ENCODE data around the gene RIT2.

The RIT2 gene

GRCh38 chr18:43004421-43004820 lies 111.1 kb downstream of the RIT2 start:
- no peak overlapping the region for H3K4me3 ChIP-seq (ENCODE audit: low read depth, low read length)
- no peaks in the 10 kb centered on the region for H3K9me3 ChIP-seq (ENCODE audit: control insufficient read depth, insufficient read depth, low read length)
- no peak overlapping the region for H3K9ac ChIP-seq (ENCODE audit: low read depth, low read length)
- H3K27me3 ChIP-seq (ENCODE audit: control insufficient read depth, insufficient read depth, low read length): no peaks in the 10 kb centered on the region
- peaks cover 2% of the 10 kb centered on the region for H3K4me1 ChIP-seq (ENCODE audit: control insufficient read depth, insufficient read depth, low read length)
- no peaks in the 10 kb centered on the region for H3K36me3 ChIP-seq (ENCODE audit: control insufficient read depth, insufficient read depth, low read length)

DNA sequence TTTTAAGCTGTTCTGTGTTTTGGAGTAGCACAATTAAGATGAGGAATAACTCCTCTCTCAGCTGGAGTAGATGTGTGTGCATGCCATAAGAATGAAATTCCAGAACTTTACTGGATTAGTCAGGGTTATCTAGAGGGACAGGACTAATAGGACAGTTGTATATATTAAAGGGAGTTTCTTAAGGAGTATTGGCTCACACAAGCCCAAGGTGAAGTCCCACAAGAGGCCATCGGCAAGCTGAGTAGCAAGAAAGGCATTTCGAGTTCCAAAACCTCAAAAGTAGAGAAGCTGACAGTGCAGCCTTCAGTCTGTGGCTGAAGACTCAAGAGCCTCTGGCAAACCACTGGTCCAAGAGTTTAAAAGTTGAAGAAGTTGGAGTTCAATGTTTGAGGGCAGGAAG lies 113.7 kb downstream of the RIT2 start:
- no peak overlapping the region for H3K9ac ChIP-seq (ENCODE audit: low read depth, low read length)

GRCh38 chr18:42996824-42997223 lies 118.7 kb downstream of the RIT2 start:
- Histone ChIP-seq H3K9ac (ENCODE audit: low read depth, low read length) (no peak overlapping the region), H3K4me1 (ENCODE audit: control insufficient read depth, insufficient read depth, low read length) (peaks cover 2% of the 10 kb centered on the region), H3K9me3 (ENCODE audit: control insufficient read depth, insufficient read depth, low read length) (no peaks in the 10 kb centered on the region), H3K4me3 (ENCODE audit: low read depth, low read length) (no peak overlapping the region), H3K36me3 (ENCODE audit: control insufficient read depth, insufficient read depth, low read length) (no peaks in the 10 kb centered on the region), H3K27me3 (ENCODE audit: control insufficient read depth, insufficient read depth, low read length) (no peaks in the 10 kb centered on the region)

More for the DNA sequence above, 113.7 kb downstream of the RIT2 start:
- Histone ChIP-seq H3K4me1 (ENCODE audit: control insufficient read depth, insufficient read depth, low read length) (peaks cover 2% of the 10 kb centered on the region), H3K27me3 (ENCODE audit: control insufficient read depth, insufficient read depth, low read length) (no peaks in the 10 kb centered on the region), H3K9me3 (ENCODE audit: control insufficient read depth, insufficient read depth, low read length) (no peaks in the 10 kb centered on the region), H3K36me3 (ENCODE audit: control insufficient read depth, insufficient read depth, low read length) (no peaks in the 10 kb centered on the region), H3K4me3 (ENCODE audit: low read depth, low read length) (no peak overlapping the region)

DNA sequence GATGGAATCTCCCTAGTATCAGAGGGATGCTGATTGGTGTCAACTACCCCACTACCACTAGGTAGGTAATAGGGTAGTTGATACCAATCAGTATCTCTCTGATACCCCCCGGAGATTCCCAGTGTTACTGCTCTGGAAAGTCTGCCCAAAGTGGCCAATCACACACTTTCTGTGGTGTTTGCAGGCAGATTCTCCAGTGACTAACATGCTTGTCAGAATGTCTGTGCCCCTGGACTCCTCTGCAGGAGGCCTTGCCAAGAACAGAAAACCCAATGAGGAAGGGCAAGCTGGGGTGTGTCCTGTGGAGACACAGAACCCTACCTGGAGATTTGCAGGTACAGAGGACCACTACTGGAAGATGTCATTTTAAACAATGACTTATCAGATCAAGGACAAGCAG lies 135.1 kb downstream of the RIT2 start:
- Histone ChIP-seq H3K27me3 (ENCODE audit: control insufficient read depth, insufficient read depth, low read length) (no peaks in the 10 kb centered on the region), H3K4me1 (ENCODE audit: control insufficient read depth, insufficient read depth, low read length) (no peaks in the 10 kb centered on the region), H3K4me3 (ENCODE audit: low read depth, low read length) (no peak overlapping the region), H3K9ac (ENCODE audit: low read depth, low read length) (no peak overlapping the region), H3K36me3 (ENCODE audit: control insufficient read depth, insufficient read depth, low read length) (no peaks in the 10 kb centered on the region), H3K9me3 (ENCODE audit: control insufficient read depth, insufficient read depth, low read length) (no peaks in the 10 kb centered on the region)

- Histone ChIP-seq H3K4me3 (ENCODE audit: low read depth, low read length) (no peak overlapping the region), H3K9ac (ENCODE audit: low read depth, low read length) (no peak overlapping the region), H3K9me3 (ENCODE audit: control insufficient read depth, insufficient read depth, low read length) (no peaks in the 10 kb centered on the region), H3K27me3 (ENCODE audit: control insufficient read depth, insufficient read depth, low read length) (no peaks in the 10 kb centered on the region), H3K4me1 (ENCODE audit: control insufficient read depth, insufficient read depth, low read length) (no peaks in the 10 kb centered on the region), H3K36me3 (ENCODE audit: control insufficient read depth, insufficient read depth, low read length) (no peaks in the 10 kb centered on the region)
These were observed 137.4 kb downstream of the RIT2 start for GRCh38 chr18:42977982-42978637.

DNA sequence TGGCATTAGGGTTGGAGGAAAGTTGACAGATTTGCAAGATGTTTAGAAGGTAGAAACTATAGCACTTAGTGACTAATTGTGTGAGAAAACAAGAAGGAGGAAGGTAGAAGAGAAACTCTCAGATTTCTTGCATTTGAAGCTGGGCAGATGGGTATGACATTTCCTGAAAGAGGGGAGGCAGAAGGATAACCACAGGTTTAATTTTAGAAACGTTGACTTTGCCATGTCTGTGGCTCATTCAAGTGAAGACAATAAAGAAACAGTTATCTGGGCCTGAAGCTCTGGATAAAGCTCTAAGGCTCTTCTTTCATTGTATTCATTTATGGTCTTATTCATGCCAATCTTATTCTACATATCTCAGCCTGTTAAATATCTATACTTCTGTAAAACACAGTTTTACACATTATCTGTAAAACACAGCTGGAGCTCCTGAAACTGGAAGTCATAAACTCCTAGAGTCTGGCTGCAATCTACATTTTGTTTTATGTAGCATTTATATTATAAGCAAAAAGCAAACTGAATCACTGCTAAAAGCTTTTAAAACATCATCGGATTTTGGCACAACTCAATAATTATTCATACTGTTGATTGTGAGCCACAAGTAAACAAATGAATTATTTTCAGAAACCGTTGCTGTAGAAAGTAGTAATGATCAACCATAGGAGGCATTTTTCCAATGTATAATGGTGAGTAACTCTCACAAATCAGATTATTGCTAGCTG lies 138.5 kb downstream of the RIT2 start:
- Histone ChIP-seq H3K9ac (ENCODE audit: low read depth, low read length) (no peak overlapping the region), H3K4me1 (ENCODE audit: control insufficient read depth, insufficient read depth, low read length) (no peaks in the 10 kb centered on the region), H3K9me3 (ENCODE audit: control insufficient read depth, insufficient read depth, low read length) (no peaks in the 10 kb centered on the region), H3K36me3 (ENCODE audit: control insufficient read depth, insufficient read depth, low read length) (no peaks in the 10 kb centered on the region), H3K4me3 (ENCODE audit: low read depth, low read length) (no peak overlapping the region), H3K27me3 (ENCODE audit: control insufficient read depth, insufficient read depth, low read length) (no peaks in the 10 kb centered on the region)

DNA sequence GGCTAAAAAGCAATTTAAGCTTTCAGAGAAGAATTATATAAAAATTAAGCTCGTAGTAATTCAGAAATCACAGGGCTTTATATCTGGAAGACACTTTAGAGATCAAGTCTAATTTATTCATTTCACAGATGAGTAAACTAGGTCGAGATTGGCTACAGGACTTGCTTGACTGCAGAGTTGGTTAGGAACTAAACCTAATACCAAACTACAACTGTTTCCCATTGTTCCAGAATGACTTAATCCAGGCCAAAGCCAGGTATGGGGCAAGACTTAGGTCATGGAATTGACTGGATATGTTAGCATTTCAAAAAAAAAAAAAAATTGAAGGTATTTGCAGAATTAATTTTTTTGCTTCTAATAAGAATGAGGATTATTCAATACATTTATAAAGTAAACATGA lies 146.1 kb downstream of the RIT2 start:
- Histone ChIP-seq H3K4me1 (ENCODE audit: control insufficient read depth, insufficient read depth, low read length) (no peaks in the 10 kb centered on the region), H3K9me3 (ENCODE audit: control insufficient read depth, insufficient read depth, low read length) (no peaks in the 10 kb centered on the region), H3K9ac (ENCODE audit: low read depth, low read length) (no peak overlapping the region), H3K4me3 (ENCODE audit: low read depth, low read length) (no peak overlapping the region), H3K27me3 (ENCODE audit: control insufficient read depth, insufficient read depth, low read length) (no peaks in the 10 kb centered on the region), H3K36me3 (ENCODE audit: control insufficient read depth, insufficient read depth, low read length) (no peaks in the 10 kb centered on the region)

DNA sequence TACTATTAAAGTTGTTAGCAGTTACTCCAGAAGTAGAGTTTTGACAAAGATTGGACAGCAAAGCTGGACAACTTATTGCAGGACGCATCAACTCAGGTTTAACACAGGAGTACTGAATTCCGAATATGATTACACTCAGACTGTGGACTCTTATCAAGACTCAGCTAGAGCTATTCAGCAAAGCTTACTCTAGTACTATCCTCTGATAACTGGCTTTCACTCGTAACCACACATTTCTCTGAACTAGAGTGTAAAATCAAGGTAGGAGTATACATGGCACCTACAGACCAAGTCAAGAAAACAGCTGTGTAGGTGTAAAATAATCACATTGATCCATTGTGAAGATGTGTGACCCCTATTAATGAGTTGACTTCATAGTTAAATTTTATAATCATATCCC lies 154.2 kb downstream of the RIT2 start:
- Histone ChIP-seq H3K4me3 (ENCODE audit: low read depth, low read length) (no peak overlapping the region), H3K36me3 (ENCODE audit: control insufficient read depth, insufficient read depth, low read length) (no peaks in the 10 kb centered on the region), H3K9me3 (ENCODE audit: control insufficient read depth, insufficient read depth, low read length) (no peaks in the 10 kb centered on the region), H3K4me1 (ENCODE audit: control insufficient read depth, insufficient read depth, low read length) (no peaks in the 10 kb centered on the region), H3K9ac (ENCODE audit: low read depth, low read length) (no peak overlapping the region), H3K27me3 (ENCODE audit: control insufficient read depth, insufficient read depth, low read length) (no peaks in the 10 kb centered on the region)

DNA sequence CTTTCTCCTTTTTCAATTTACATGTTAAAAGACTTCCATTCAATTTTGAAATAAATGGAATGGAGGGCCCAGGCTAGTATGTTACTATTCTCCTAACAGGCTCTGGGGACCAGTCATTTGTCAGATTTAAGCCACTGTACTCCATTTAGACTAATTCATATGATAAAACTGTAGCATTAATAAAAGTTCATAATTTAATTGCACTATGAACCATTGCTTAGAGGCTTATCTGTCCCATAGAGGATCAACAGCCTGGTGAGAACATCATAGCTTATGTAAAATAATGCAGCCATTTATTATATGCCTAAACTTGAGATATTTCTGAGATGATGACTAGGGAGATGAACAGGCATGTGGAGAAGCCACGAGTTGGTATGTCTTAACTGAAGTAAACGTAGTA lies 156.0 kb downstream of the RIT2 start:
- no peak overlapping the region for H3K9ac ChIP-seq (ENCODE audit: low read depth, low read length)
- H3K4me1 ChIP-seq (ENCODE audit: control insufficient read depth, insufficient read depth, low read length): no peaks in the 10 kb centered on the region
- no peaks in the 10 kb centered on the region for H3K27me3 ChIP-seq (ENCODE audit: control insufficient read depth, insufficient read depth, low read length)
- H3K4me3 ChIP-seq (ENCODE audit: low read depth, low read length): no peak overlapping the region
- H3K9me3 ChIP-seq (ENCODE audit: control insufficient read depth, insufficient read depth, low read length): no peaks in the 10 kb centered on the region
- H3K36me3 ChIP-seq (ENCODE audit: control insufficient read depth, insufficient read depth, low read length): no peaks in the 10 kb centered on the region

DNA sequence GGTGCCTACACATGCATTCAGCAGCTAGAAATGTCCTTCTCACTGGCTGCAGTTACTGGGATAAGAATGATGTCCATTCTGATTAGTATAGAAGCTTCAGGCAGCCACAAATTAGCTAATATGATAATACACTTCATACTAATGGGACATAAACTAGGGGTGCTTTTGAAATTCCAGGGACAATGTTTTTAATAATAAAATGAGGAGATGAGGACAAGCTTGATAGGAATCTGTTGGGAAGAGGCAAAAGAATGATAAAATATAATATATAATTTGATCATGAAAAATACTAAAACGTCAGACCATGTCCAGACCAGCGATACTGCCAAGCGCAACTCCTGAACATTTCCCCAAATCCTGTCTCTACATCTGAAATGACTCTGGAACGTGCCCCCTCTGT lies 157.1 kb downstream of the RIT2 start:
- no peaks in the 10 kb centered on the region for H3K9me3 ChIP-seq (ENCODE audit: control insufficient read depth, insufficient read depth, low read length)

DNA sequence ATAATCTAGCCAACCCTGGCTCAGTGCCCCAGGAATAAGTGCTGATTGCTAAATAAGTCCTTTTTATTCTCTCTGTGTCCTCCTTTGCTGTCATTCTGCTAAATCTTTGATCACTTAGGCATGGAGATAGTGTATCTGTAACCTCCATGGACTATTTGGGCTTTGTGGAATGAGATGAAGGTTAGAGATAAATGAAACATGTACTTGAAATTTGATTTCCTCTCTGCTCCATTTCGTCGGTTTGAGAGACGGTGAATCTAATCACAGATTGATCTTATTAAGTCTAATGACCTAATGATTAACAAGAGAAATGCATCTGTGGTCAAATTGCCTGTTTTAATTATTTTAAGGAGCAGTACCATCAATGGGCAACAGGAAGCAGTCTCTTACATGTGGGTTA lies 159.2 kb downstream of the RIT2 start:
- Histone ChIP-seq H3K9me3 (ENCODE audit: control insufficient read depth, insufficient read depth, low read length) (no peaks in the 10 kb centered on the region), H3K36me3 (ENCODE audit: control insufficient read depth, insufficient read depth, low read length) (no peaks in the 10 kb centered on the region), H3K27me3 (ENCODE audit: control insufficient read depth, insufficient read depth, low read length) (no peaks in the 10 kb centered on the region), H3K9ac (ENCODE audit: low read depth, low read length) (no peak overlapping the region), H3K4me3 (ENCODE audit: low read depth, low read length) (no peak overlapping the region), H3K4me1 (ENCODE audit: control insufficient read depth, insufficient read depth, low read length) (no peaks in the 10 kb centered on the region)

More for the DNA sequence above, 157.1 kb downstream of the RIT2 start:
- Histone ChIP-seq H3K36me3 (ENCODE audit: control insufficient read depth, insufficient read depth, low read length) (no peaks in the 10 kb centered on the region), H3K4me3 (ENCODE audit: low read depth, low read length) (no peak overlapping the region), H3K9ac (ENCODE audit: low read depth, low read length) (no peak overlapping the region), H3K4me1 (ENCODE audit: control insufficient read depth, insufficient read depth, low read length) (no peaks in the 10 kb centered on the region), H3K27me3 (ENCODE audit: control insufficient read depth, insufficient read depth, low read length) (no peaks in the 10 kb centered on the region)

DNA sequence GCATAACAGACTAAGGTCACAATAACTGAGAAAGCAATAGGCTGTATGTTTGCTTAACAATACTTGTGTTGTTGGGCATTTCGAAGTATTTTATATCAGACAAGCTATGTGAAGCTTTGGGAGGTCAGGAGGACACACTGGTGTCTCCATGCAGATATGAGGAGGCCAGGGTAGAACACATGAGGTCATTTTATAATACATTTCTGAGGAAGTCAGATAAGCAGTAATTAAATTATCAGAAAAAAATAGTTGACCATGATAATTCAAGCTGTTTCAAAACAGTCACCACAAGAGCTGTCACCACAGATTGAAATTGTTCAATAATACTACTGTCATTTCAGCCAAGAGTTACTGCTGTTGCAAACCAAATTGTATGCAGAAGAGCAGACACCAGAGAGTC lies 160.6 kb downstream of the RIT2 start:
- H3K27me3 ChIP-seq (ENCODE audit: control insufficient read depth, insufficient read depth, low read length): no peaks in the 10 kb centered on the region
- H3K9me3 ChIP-seq (ENCODE audit: control insufficient read depth, insufficient read depth, low read length): no peaks in the 10 kb centered on the region
- no peaks in the 10 kb centered on the region for H3K36me3 ChIP-seq (ENCODE audit: control insufficient read depth, insufficient read depth, low read length)
- H3K4me1 ChIP-seq (ENCODE audit: control insufficient read depth, insufficient read depth, low read length): no peaks in the 10 kb centered on the region
- H3K4me3 ChIP-seq (ENCODE audit: low read depth, low read length): no peak overlapping the region
- H3K9ac ChIP-seq (ENCODE audit: low read depth, low read length): no peak overlapping the region
